SU-DHL-6 (cell line): ENCODE results near the gene RELL1.

Experiments
- H2AFZ ChIP-seq: fragments of 200-600 bp; sonication (generic); 2 replicates; pipeline ENCODE4 v1.6.1; 2014; ENCODE audit warnings: low read depth, mild to moderate bottlenecking, moderate library complexity, mixed read lengths, antibody characterized with exemption, low read length; ENCODE audit not compliant: severe bottlenecking
- H3F3A ChIP-seq: fragments of 200-600 bp; shearing (Covaris generic); 2 replicates; pipeline ENCODE4 v1.6.0; 2016; ENCODE audit warnings: antibody characterized with exemption, mild to moderate bottlenecking; ENCODE audit not compliant: insufficient read depth
- H3K27ac ChIP-seq: fragments of 200-600 bp; sonication (generic); 2 replicates; pipeline ENCODE4 v1.5.1; 2016; ENCODE audit warnings: low read depth, mild to moderate bottlenecking, low read length, moderate library complexity, mixed read lengths
- H3K27me3 ChIP-seq: fragments of 200-600 bp; sonication (generic), shearing (Covaris generic); 2 replicates; pipeline ENCODE4 v1.6.0; 2014; ENCODE audit warnings: mild to moderate bottlenecking, low read length
- H3K36me3 ChIP-seq: fragments of 200-600 bp; sonication (generic); 2 replicates; pipeline ENCODE4 v1.6.1; 2014; ENCODE audit warnings: mild to moderate bottlenecking, low read length, mixed read lengths
- H3K4me2 ChIP-seq: fragments of 300-600, 200-600 bp; shearing (Covaris generic), sonication (generic); 2 replicates; pipeline ENCODE4 v1.6.0; 2014; ENCODE audit warnings: low read length, low read depth, mild to moderate bottlenecking; ENCODE audit not compliant: poor library complexity, severe bottlenecking
- H3K4me3 ChIP-seq: fragments of 200-600 bp; sonication (generic); 2 replicates; pipeline ENCODE4 v1.5.1; 2014; ENCODE audit warnings: antibody characterized with exemption, low read length, mild to moderate bottlenecking, mixed read lengths; ENCODE audit not compliant: insufficient read depth, poor library complexity, severe bottlenecking
- H3K79me2 ChIP-seq: fragments of 200-600 bp; sonication (generic); 2 replicates; pipeline ENCODE4 v1.6.1; 2014; ENCODE audit warnings: mild to moderate bottlenecking, low read length, moderate library complexity; ENCODE audit not compliant: insufficient read depth
- H3K9ac ChIP-seq: fragments of 200-600 bp; sonication (generic); 2 replicates; pipeline ENCODE4 v1.7.0; 2014; ENCODE audit warnings: mild to moderate bottlenecking, low read length
- H3K9me2 ChIP-seq: fragments of 200-600 bp; sonication (generic); replicated peaks from 2 replicates; pipeline ENCODE4 v1.6.1; 2014; ENCODE audit warnings: low read length; ENCODE audit not compliant: insufficient read depth
- H3K9me3 ChIP-seq: fragments of 200-600 bp; sonication (generic); 2 replicates; pipeline ENCODE4 v1.6.1; 2014; ENCODE audit warnings: low read length, mixed read lengths; ENCODE audit not compliant: insufficient read depth
- H4K20me1 ChIP-seq: fragments of 200-600 bp; sonication (generic); 2 replicates; pipeline ENCODE4 v1.6.1; 2014; ENCODE audit warnings: low read depth, mild to moderate bottlenecking, antibody characterized with exemption, low read length, moderate library complexity, mixed read lengths
- CTCF ChIP-seq: fragments of 200-600 bp; sonication (generic); IDR thresholded peaks from one replicate; pipeline ENCODE4 v1.5.1; 2017; ENCODE audit warnings: antibody characterized with exemption, mild to moderate bottlenecking, low read length, moderate library complexity; ENCODE audit not compliant: insufficient read depth, poor library complexity, severe bottlenecking
- EZH2phosphoT487 ChIP-seq: fragments of 200-600 bp; sonication (generic), shearing (Covaris generic); conservative IDR thresholded peaks from 2 replicates; pipeline ENCODE4 v1.6.1; 2018; ENCODE audit warnings: mild to moderate bottlenecking, antibody characterized with exemption, low read length, moderate library complexity, mixed read lengths

The RELL1 gene, protein sequence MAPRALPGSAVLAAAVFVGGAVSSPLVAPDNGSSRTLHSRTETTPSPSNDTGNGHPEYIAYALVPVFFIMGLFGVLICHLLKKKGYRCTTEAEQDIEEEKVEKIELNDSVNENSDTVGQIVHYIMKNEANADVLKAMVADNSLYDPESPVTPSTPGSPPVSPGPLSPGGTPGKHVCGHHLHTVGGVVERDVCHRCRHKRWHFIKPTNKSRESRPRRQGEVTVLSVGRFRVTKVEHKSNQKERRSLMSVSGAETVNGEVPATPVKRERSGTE

GRCh38 chr4:37686373-37687193, at the start of gene RELL1:
Gene RELL1 (minus strand): TSS chr4:37686376. CDS start chr4:37686287, 89 bp downstream.
- no peaks in the 10 kb centered on the region for H4K20me1 ChIP-seq
- peak within 1 kb of the TSS; percentile 76 for H3K4me2 ChIP-seq
- peak within 1 kb of the TSS; percentile 46 for H3K27ac ChIP-seq
- H3K9ac ChIP-seq: peak within 1 kb of the TSS; percentile 81
- H2AFZ ChIP-seq: peak within 1 kb of the TSS; percentile 79
- TF ChIP-seq EZH2phosphoT487 (no peak), CTCF (no peak)
- H3K79me2 ChIP-seq: peaks cover 17% of the 10 kb centered on the region
- peaks cover 17% of the 10 kb centered on the region for H3F3A ChIP-seq
- no peaks in the 10 kb centered on the region for H3K9me3 ChIP-seq
- H3K27me3 ChIP-seq: no peaks in the 10 kb centered on the region
- peak within 1 kb of the TSS; percentile 92 for H3K4me3 ChIP-seq
- no peaks in the 10 kb centered on the region for H3K36me3 ChIP-seq
- H3K9me2 ChIP-seq: no peaks in the 10 kb centered on the region

- no peak overlapping the region for H2AFZ ChIP-seq
Observed at GRCh38 chr4:37735578-37735977, 49.4 kb upstream of the RELL1 start.

DNA sequence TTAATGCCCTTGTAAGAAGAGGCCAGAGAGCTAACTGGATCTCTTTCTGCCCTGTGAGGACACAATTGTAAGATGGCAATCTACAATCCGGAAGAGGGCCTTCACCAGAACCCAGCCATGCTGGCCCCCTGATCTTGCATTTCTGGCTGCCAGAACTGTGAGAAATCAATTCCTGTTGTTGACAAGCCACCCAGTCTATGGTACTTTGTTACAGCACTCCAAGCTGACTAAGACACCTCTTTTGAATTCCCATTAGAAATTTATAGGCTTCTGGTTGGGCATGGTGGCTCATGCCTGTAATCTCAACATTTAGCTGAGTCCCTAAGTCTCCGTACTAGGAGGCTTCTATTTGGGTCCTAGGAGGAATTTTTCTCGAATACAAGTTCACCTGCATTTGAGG, 48.8 kb upstream of the RELL1 start:
- H2AFZ ChIP-seq: no peak overlapping the region
- H3K27me3 ChIP-seq: no peaks in the 10 kb centered on the region
- H4K20me1 ChIP-seq: no peaks in the 10 kb centered on the region
- H3F3A ChIP-seq: no peaks in the 10 kb centered on the region
- no peaks in the 10 kb centered on the region for H3K9me3 ChIP-seq
- TF ChIP-seq CTCF: no peak
- no peak for TF ChIP-seq EZH2phosphoT487
- H3K79me2 ChIP-seq: no peaks in the 10 kb centered on the region
- no peak overlapping the region for H3K9ac ChIP-seq
- H3K4me2 ChIP-seq: no peak overlapping the region
- H3K27ac ChIP-seq: no peak overlapping the region
- no peaks in the 10 kb centered on the region for H3K36me3 ChIP-seq
- H3K9me2 ChIP-seq: no peaks in the 10 kb centered on the region
- no peak overlapping the region for H3K4me3 ChIP-seq

More at GRCh38 chr4:37735578-37735977, 49.4 kb upstream of the RELL1 start:
- no peaks in the 10 kb centered on the region for H3K27me3 ChIP-seq
- no peak overlapping the region for H3K4me2 ChIP-seq
- H3K9ac ChIP-seq: no peak overlapping the region
- no peaks in the 10 kb centered on the region for H3K9me3 ChIP-seq
- H3K36me3 ChIP-seq: no peaks in the 10 kb centered on the region
- no peaks in the 10 kb centered on the region for H3K9me2 ChIP-seq
- TF ChIP-seq EZH2phosphoT487 (no peak), CTCF (no peak)
- H3K79me2 ChIP-seq: no peaks in the 10 kb centered on the region
- H4K20me1 ChIP-seq: no peaks in the 10 kb centered on the region
- no peak overlapping the region for H3K4me3 ChIP-seq
- no peak overlapping the region for H3K27ac ChIP-seq
- H3F3A ChIP-seq: no peaks in the 10 kb centered on the region
